Stimulated activated CD8-positive, alpha-beta memory T cell treated with anti-CD3 and anti-CD28 coated beads, Interleukin-7, amount 100 ng/mL, for 48 hours (primary cell): ENCODE results near the gene GID4.

Experiments used
- DNase-seq, 2 donors: peaks; one replicate each; pipeline ENCODE4 v3.0.0-alpha.2; 2020; ENCODE audit warnings: low read depth in 1 of 2; ENCODE audit errors: extremely low read depth in 1 of 2

Gene GID4

DNA sequence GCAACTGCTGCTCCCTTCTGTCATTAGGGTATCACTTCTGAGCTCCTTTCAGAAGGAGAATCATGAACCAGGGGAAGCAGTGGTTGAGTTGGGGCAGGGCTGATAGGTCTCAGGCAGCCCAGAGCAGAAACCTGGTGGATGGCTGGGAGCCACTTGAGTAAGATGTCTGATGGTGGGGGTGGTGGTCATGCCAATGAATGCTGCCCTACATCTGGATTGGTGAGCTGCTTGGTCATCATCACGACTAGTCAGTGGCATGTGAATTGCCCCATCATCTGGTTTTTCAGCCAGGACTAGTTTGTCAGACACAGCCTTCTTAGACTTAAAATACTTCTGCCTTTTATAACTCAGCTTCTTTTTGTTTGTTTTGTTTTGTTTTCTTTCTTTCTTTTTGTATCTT, 2.6 kb downstream of the GID4 start:
- DNase-seq, result no peak

DNA sequence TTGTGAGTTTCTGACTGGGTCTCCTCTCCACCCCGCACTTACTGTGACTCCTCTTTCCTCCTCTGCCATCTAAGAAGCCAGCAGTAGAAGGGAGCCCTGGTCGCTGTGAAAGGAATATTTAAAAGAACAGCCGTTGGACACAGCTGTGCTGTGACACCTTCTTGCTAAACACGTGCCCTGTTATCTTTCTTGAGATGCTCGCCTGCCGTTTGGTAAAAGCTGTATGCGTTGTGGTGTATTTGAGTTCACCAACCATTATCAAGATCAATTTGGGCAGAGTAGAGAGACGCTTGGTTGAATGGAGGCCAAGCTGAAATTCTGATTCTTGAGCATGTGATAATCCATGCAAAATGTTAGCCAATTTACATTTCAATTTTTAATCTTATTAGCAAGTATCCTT, 3.8 kb downstream of the GID4 start:
- no peak for DNase-seq

DNA sequence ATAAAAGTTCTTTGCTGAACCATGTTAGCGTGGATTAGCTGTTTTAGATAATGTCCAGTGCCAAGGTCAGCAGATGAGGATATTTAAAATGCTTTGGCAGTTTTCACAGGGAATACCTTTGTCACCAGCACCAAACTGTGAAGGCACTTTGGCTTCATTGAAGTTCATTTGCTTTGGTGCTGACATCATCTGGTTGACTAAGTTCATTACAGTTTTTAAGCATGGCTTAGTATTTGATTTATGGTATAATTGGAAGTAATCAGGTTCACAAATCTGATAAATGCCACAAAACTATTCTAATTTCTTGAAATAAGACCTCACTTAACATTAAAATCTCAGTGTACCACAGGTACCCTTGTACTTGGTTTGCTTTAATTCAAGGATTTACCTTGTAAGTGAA, 4.3 kb downstream of the GID4 start:
- DNase-seq, result no peak

DNA sequence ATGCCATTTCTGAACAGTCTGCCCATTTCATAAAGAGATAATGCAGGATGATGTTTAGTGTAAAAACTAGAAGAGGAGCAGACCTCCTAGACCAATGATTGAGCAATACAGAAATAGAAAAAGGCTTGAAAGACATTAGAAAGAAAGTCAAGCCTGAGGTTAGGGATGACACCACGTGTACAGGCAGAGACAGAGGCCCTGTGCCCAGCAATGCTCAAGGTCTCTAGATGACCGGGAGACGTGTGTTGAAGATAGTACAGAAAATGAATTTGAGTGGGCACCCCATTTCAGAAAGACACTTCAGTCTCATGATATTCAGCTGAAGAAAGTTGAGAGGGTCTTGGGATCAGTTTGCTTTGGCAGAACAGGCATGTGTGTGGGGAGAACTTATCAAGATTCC, 5.4 kb downstream of the GID4 start:
- no peak for DNase-seq

DNA sequence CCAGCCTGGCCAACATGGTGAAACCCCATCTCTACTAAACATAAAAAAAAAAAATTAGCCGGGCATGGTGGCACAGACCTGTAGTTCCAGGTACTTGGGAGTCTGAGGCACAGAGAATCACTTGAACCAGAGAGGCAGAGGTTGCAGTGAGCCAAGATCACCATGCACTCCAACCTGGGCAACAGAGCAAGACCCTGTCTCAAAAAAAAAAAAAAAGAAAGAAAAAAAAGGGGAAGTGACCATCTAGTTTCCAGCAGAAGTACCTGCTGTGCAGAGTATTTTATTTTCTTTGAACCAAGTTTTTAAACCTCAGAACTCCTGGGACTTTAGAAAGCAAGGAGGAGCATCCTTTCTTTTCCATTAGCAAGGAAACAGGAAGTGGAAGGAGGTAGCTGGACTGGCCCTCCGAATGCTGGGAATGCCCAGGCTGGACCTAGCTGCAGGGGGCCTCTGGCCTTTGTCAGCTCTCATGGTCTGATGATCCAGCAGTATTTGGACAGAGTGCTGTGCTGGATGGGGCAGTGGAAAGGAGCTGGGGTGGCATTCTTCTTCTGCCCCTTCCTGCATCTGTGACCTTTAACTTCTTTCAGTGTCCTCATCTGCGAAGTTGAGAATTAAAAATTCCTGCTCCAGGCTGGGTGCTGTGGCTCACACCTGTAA, 6.6 kb downstream of the GID4 start:
- DNase-seq, result no peak

DNA sequence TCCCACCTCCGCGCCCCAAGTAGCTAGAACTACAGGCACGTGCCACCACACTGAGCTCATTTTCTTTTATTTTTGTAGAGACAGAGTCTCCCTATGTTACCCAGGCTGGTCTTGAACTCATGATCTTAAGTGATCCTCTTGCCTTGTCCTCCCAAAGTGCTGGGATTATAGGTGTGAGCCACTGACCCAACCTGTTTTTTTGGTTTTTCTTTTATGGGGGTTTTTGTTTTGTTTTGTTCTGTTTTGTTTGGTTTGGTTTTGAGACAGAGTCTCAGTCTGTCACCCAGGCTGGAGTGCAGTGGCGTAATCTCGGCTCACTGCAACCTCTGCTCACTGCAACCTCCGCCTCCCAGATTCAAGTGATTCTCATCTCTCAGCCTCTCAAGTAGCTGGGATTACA, 16.4 kb downstream of the GID4 start:
- DNase-seq, result no peak

DNA sequence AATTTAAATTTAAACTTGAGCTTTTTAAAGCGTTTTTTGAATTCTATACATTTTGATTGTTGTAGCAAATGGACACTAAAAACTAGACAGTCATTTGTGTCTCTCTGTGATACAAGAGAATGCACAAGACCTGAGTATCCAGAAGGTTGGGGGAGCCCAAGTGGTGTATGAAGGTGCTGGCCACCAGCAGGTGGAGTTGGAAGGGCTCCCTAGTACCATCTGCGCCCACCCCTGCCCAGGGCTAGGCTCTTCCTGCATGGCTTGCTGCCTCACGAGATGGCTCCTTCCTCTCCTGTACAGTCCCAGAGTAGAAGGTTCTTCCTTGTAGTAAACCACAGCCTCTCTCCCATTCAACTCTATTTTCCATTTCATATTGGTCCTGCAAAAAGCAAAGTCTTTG, 17.0 kb downstream of the GID4 start:
- no peak for DNase-seq

DNA sequence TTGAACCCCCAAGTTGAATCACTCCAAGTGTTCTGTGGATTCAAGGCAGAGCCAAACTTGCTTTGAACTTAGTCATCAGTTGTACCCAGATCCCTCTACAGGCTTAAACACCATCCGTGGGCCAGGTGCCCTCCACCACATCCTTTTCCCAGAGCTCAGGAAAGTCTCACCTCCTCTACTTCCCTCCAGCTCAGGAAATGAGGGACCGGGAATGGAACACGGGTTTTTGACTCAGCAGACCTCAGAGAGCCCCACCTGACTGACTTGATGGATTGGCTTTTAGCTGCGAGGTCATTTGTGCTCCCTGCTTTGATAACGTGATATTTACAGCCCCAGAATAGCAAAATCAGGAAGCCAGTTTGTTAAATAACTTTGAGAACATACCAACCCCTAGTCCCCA, 20.1 kb downstream of the GID4 start:
- DNase-seq, result no peak

DNA sequence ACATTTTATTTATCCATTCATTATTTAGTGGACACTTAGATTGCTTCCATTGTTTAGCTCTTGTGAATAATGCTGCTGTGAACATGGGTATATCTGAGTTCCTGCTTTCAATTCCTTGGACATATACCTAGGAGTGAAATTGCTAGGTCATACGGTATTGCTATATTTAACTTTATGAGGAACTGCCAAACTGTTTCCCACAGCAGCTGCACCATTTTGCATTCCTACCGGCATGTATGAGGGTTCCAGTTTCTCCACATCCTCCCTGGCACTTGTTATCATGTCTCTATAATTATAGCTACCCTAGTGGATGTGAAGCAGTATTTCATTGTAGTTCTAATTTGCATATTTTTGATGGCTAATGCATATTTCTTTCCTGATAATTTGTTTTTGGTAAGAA, 24.8 kb downstream of the GID4 start:
- DNase-seq, result no peak

DNA sequence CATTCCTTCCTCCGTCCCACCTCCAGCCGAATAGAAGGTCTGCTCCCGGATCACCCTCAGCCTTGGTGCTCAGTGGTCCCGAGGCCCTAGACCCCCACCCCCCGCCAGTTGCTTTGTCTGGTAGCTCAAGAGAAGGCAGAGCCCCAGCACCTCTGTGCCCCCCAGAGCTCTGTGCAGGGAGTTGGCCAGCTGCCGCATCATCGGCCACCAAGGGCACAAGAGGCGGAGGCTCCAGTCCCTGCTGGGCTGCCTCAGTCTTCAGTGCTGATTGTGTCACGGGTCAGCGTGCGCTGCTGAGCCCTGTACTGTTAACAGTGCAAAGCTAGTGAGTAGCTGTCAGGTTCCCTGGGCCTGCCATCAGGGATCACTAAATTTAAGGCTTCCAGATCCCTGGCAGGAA, 26.3 kb downstream of the GID4 start:
- DNase-seq, result no peak

DNA sequence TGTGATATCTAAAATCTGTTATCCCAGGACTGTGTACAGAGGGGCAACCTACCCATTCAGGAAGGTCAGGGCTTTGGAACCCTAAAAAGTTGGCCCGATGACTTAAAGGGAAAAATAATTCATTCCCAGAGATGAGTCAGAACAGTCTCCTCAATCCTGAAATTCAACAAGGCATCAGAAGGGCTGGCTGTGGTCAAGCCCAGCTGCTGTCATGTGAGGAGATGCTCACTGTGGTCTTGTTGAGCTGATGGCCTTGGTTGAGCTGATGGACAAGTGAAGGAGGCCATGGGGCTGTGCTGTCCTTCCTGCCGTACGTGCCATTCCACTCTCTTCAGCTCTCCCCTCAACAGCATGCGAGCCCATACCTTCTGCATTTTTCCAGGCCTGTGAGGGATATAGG, 27.7 kb downstream of the GID4 start:
- DNase-seq, result no peak

DNA sequence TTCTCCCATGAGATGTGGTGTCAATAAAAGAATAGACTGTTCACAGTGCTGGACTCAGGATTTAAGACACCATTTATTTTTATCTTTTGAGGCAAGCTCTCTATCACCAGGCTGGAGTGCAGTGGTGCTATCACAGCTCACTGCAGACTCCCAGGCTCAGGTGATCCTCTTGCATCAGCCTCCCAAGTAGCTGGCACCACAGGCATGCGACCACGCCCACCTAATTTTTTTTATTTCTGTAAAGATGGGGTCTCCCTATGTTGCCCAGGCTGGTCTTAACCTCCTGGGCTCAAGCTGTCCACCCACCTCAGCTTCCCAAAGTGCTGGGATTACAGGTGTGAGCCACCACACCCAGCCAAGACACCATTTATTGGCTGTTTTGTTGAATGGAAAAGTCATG, 29.9 kb downstream of the GID4 start:
- DNase-seq, result no peak

DNA sequence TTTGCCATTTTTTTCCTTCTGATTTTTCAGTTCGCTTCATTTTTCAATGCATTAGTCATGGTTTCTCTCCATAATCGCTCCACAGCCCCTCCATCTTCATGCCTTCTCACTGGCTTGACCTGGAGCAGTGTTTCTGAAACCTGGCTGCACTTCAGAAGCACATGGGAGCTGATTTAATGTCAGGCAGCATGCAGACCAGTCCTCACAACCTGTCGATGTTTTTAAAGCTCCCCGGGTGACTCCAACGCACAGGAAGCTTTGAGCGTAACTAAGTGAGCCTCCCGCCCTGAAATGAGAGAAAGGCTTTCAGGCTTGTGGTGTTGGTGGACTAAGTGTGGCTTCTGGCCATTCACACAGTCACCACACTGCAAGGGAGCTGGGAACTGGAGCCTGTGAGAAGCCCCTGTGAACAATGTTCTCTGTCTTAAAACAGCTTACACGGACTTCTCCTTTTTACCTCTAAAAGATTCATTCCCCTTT, 31.7 kb downstream of the GID4 start:
- no peak for DNase-seq

DNA sequence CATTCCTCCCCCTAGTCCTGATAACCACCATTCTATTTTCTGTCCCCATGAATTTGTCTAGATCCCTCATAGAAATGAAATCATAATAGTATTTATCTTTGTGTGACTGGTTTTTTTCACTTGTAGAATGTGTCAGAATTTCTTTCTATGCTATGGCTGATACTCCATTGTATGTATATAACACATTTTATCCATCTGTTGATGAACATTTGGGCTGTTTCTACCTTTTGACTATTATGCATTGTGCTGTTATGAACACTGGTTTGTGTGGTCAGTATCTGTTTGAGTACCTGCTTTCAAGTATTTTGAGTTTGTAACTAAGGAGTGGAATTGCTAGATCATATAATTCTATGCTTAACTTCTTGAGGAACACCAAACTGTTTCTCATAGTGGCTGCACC, 32.5 kb downstream of the GID4 start:
- DNase-seq, result no peak

DNA sequence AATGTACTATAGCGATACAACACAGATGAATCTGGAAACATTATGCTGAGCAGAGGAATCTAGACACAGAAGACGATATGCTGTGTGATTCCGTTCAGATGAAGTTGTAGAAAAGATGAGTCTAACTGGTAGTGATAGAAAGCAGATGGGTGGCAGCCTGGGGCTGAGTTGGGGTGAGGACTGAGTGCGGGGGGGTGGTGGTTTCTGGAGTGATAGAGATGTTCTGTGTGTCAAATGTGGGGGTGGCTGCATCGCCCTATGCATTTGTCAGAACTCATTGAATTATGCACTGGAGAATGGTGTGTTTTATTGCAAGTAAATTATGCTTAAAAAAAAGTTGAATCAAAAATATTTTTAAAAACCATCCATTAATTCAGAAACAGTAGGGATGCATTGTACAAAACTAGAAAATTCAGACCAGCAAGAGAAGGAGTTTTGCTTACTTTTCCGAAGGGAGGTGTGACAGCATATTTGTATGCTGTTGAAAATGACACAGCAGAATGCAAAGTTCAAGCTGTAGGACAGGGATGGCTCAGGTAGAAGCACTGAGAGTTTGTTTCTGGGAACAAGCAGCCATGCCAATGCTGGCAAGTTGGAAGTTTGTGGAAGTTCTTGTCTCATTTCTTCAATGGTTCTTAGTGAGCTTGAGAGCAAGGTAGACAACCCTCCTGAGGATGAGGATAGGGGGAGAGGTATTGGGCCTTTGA, 35.5 kb downstream of the GID4 start:
- no peak for DNase-seq

DNA sequence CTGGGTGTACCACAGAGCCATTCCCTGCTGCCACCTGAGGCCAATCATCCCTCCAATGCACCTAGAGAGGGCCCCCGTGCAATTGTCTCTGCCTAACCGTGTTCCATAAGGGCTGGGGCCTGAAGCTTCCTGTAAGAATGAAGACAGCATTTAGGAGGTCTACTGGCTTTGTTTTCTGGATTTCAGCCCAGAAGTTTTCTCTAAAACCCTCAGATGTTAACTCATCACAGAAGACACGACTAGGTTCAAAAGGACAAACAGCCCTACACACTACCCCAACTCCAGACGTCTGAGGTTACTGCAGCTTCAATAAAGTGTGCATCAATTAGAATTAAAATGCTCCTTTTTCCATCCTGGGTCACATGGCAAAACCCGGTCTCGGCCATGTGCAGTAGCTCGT, 37.7 kb downstream of the GID4 start:
- DNase-seq, result no peak

DNA sequence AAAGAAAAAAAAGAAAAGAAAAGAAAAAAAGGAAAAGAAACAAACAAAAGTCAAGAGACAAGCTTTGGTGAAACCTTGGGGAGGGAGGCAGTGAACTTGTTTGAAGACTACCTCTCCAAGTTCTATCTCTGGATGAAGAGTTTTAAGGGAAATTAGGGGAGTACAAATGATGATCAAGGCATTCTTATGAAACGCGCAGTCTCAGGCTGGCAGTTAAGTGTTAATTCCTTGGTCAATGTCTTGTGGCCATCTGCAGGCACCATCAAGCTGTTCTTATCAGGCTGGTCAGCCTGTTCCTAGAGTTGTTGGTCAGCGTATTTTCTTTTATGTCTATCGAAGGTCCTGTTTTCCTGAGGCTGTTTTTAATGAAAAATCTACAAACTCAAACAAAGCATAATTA, 40.3 kb downstream of the GID4 start:
- no peak for DNase-seq

DNA sequence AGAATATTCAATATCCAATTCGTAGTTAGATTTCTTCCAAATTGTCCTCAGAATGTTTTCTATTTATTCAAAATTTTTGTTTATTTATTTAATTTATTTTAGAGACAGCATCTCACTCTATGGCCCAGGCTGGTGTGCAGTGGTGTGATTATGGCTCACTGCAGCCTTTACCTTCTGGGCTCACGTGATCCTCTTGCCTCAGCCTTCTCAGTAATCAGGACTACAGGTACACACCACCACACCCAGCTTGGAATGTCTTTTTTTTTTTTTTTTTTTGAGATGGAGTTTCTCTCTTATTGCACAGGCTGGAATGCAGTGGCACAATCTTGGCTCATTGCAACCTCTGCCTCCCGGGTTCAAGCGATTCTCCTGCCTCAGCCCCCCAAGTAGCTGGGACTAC, 45.0 kb downstream of the GID4 start:
- no peak for DNase-seq

DNA sequence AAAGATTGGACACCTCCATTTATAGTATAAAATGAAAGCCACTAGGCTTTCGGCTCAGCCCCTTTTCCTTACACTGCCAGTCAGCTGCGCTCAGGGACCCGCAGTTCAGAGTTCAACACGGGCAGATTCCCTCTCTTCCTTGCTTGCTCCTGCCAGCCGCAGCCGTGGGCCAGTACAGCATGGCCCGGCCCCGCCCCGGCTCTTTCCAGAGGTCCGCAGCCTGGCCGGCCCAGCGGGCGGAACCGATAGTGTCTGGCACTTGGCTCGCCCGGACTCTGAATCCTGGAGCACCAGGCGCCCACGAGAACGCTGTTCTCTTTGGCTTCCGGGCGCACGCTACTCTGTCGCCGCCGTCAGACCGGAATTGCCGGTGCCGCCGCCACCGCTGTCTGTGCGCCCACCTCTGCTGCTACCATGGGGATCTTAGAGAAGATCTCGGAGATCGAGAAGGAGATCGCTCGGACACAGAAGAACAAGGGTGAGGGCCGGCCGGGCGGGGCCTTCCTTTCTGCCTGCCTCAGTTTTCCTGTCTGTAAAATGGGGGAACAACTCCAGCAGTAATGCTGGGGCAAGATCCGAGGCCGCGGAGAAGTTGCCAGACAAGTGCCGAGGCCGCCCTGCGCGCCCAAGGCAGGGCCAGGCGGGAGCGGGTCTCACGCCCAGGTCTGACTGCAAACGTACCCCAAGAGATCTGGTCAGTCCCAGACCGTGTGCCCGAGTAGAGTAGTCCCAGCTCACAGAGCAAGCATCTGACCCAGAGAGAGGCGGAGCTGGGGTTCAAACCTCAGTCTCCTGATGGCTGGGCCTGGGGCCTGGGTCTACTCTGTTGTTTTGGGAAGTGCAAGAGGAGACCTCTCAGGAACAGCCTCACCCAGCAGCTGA, 48.6 kb downstream of the GID4 start, which contains the start of gene DRG2:
Gene DRG2, plus strand, starts transcription at position 339 of the 882 bp plus-strand sequence. Its CDS starts 76 bp downstream, at position 415.
- DNase-seq, result peak; percentile 76 to 78

DNA sequence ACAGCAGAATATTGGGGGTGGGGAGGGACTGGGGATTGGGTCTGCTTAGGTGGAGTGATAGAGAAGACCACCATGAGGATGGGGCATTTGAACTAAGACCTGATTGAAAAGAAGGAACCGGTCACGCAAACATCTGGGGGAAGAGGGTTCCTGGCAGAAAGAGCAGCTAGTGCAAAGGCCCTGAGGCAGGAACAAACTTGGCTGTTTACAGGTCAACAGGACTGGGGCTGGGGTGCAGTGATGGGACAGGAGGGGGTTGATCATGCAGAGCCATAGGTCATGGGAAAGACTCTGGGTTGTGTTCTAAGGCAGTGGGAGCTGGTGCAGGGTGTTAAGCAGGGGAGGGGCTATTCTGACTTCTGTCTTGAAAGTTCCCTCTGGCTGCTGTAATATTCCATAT, 50.4 kb downstream of the GID4 start:
- DNase-seq, result no peak

DNA sequence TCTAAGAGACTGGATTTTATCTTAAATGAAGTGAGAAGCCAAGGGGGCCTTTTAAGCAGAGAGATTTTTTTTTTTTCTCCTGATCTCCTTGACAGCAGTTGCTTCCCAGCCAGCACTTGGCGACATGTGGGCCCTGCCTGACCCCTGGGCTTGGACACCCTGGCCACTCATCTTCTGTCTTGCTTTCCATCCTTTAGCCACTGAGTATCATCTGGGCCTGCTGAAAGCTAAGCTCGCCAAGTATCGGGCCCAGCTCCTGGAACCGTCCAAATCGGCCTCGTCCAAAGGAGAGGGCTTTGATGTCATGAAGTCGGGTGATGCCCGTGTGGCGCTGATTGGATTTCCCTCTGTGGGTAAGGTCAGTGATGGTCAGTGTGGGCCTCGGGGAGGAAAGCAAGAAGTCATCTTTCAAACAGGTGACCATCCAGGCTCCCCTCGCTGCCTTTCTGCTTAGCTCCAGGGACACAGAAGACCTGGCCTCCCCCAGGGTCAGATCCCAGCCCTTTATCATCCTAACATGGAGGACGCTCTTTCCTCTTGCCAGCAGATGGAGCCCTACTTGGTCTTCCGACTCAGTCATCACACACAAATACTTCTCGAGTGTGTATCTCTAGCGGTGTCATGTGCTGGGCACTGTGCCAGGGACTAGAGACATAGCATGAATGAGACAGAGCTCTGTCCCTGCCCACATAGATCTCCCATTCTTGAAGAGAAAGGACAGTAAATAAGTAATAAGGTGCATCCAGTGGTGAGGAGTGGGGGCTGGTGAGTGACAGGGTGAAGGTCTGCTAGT, 54.6 kb downstream of the GID4 start:
- no peak for DNase-seq
